ENCODE data around the gene RBM44.
A peak's percentile ranks its signal among the peaks of the same experiment; 100 is the strongest.

Gene RBM44

GRCh38 chr2:237859533-237860272 is 61.1 kb downstream of the RBM44 start, which contains the start of gene RAMP1:
Gene RAMP1 (plus strand): TSS chr2:237859623. CDS start chr2:237859676, 53 bp downstream.
- peaks cover 3% of the 10 kb centered on the region for H3K27me3 ChIP-seq (ENCODE audit: control insufficient read depth, insufficient read depth, low read length)
- H3K4me2 ChIP-seq (ENCODE audit: low read length) = peak within 1 kb of the TSS; percentile 91
- peak within 1 kb of the TSS; percentile 77 for H3K9ac ChIP-seq (ENCODE audit: low read depth, low read length)
- H3K9me3 ChIP-seq (replicated peaks; ENCODE audit: low read length) = no peaks in the 10 kb centered on the region
- H3K36me3 ChIP-seq (ENCODE audit: insufficient read depth, low read length) = no peaks in the 10 kb centered on the region
- peaks cover 38% of the 10 kb centered on the region for H3K4me1 ChIP-seq (ENCODE audit: control insufficient read depth, insufficient read depth, low read length)
- peak within 1 kb of the TSS; percentile 74 for H3K4me3 ChIP-seq (ENCODE audit: low read length)

- Histone ChIP-seq H3K4me3 (ENCODE audit: low read length) (peak overlapping the region; percentile 74), H3K36me3 (ENCODE audit: insufficient read depth, low read length) (no peaks in the 10 kb centered on the region), H3K27me3 (ENCODE audit: control insufficient read depth, insufficient read depth, low read length) (no peaks in the 10 kb centered on the region), H3K9me3 (replicated peaks; ENCODE audit: low read length) (no peaks in the 10 kb centered on the region), H3K4me2 (ENCODE audit: low read length) (peak overlapping the region; percentile 91), H3K9ac (ENCODE audit: low read depth, low read length) (peak overlapping the region; percentile 77), H3K4me1 (ENCODE audit: control insufficient read depth, insufficient read depth, low read length) (peaks cover 45% of the 10 kb centered on the region)
Observed at GRCh38 chr2:237860273-237860935, 61.8 kb downstream of the RBM44 start.

- no peaks in the 10 kb centered on the region for H3K9me3 ChIP-seq (replicated peaks; ENCODE audit: low read length)
- H3K4me1 ChIP-seq (ENCODE audit: control insufficient read depth, insufficient read depth, low read length) = peaks cover 61% of the 10 kb centered on the region
- no peak overlapping the region for H3K4me3 ChIP-seq (ENCODE audit: low read length)
- H3K27me3 ChIP-seq (ENCODE audit: control insufficient read depth, insufficient read depth, low read length) = no peaks in the 10 kb centered on the region
- H3K4me2 ChIP-seq (ENCODE audit: low read length) = no peak overlapping the region
- no peaks in the 10 kb centered on the region for H3K36me3 ChIP-seq (ENCODE audit: insufficient read depth, low read length)
- no peak overlapping the region for H3K9ac ChIP-seq (ENCODE audit: low read depth, low read length)
Observed at GRCh38 chr2:237861875-237862527, 63.4 kb downstream of the RBM44 start.

GRCh38 chr2:237862528-237862895 is 63.9 kb downstream of the RBM44 start:
- Histone ChIP-seq H3K9me3 (replicated peaks; ENCODE audit: low read length) (no peaks in the 10 kb centered on the region), H3K9ac (ENCODE audit: low read depth, low read length) (no peak overlapping the region), H3K27me3 (ENCODE audit: control insufficient read depth, insufficient read depth, low read length) (no peaks in the 10 kb centered on the region), H3K36me3 (ENCODE audit: insufficient read depth, low read length) (no peaks in the 10 kb centered on the region), H3K4me3 (ENCODE audit: low read length) (no peak overlapping the region), H3K4me2 (ENCODE audit: low read length) (no peak overlapping the region), H3K4me1 (ENCODE audit: control insufficient read depth, insufficient read depth, low read length) (peaks cover 64% of the 10 kb centered on the region)

- Histone ChIP-seq H3K27me3 (ENCODE audit: control insufficient read depth, insufficient read depth, low read length) (no peaks in the 10 kb centered on the region), H3K4me2 (ENCODE audit: low read length) (no peak overlapping the region), H3K9me3 (replicated peaks; ENCODE audit: low read length) (no peaks in the 10 kb centered on the region), H3K36me3 (ENCODE audit: insufficient read depth, low read length) (no peaks in the 10 kb centered on the region), H3K4me3 (ENCODE audit: low read length) (no peak overlapping the region), H3K4me1 (ENCODE audit: control insufficient read depth, insufficient read depth, low read length) (peaks cover 70% of the 10 kb centered on the region), H3K9ac (ENCODE audit: low read depth, low read length) (no peak overlapping the region)
Observed at GRCh38 chr2:237863102-237863511, 64.5 kb downstream of the RBM44 start.

GRCh38 chr2:237863689-237864443 is 65.3 kb downstream of the RBM44 start:
- Histone ChIP-seq H3K4me2 (ENCODE audit: low read length) (no peak overlapping the region), H3K9me3 (replicated peaks; ENCODE audit: low read length) (no peaks in the 10 kb centered on the region), H3K27me3 (ENCODE audit: control insufficient read depth, insufficient read depth, low read length) (no peaks in the 10 kb centered on the region), H3K4me1 (ENCODE audit: control insufficient read depth, insufficient read depth, low read length) (peaks cover 73% of the 10 kb centered on the region), H3K9ac (ENCODE audit: low read depth, low read length) (peak overlapping the region; percentile 11), H3K36me3 (ENCODE audit: insufficient read depth, low read length) (no peaks in the 10 kb centered on the region), H3K4me3 (ENCODE audit: low read length) (no peak overlapping the region)

GRCh38 chr2:237864444-237864931 is 65.9 kb downstream of the RBM44 start:
- H3K4me2 ChIP-seq (ENCODE audit: low read length) = no peak overlapping the region
- H3K4me3 ChIP-seq (ENCODE audit: low read length) = peak overlapping the region; percentile 33

GRCh38 chr2:237864940-237865622 is 66.5 kb downstream of the RBM44 start:
- Histone ChIP-seq H3K27me3 (ENCODE audit: control insufficient read depth, insufficient read depth, low read length) (no peaks in the 10 kb centered on the region), H3K36me3 (ENCODE audit: insufficient read depth, low read length) (peaks cover 5% of the 10 kb centered on the region), H3K9me3 (replicated peaks; ENCODE audit: low read length) (no peaks in the 10 kb centered on the region), H3K9ac (ENCODE audit: low read depth, low read length) (peak overlapping the region; percentile 72), H3K4me3 (ENCODE audit: low read length) (peak overlapping the region; percentile 33), H3K4me1 (ENCODE audit: control insufficient read depth, insufficient read depth, low read length) (peaks cover 68% of the 10 kb centered on the region), H3K4me2 (ENCODE audit: low read length) (no peak overlapping the region)

More at GRCh38 chr2:237864444-237864931, 65.9 kb downstream of the RBM44 start:
- Histone ChIP-seq H3K27me3 (ENCODE audit: control insufficient read depth, insufficient read depth, low read length) (no peaks in the 10 kb centered on the region), H3K36me3 (ENCODE audit: insufficient read depth, low read length) (peaks cover 2% of the 10 kb centered on the region), H3K4me1 (ENCODE audit: control insufficient read depth, insufficient read depth, low read length) (peaks cover 71% of the 10 kb centered on the region), H3K9me3 (replicated peaks; ENCODE audit: low read length) (no peaks in the 10 kb centered on the region), H3K9ac (ENCODE audit: low read depth, low read length) (peak overlapping the region; percentile 33)

GRCh38 chr2:237865623-237866041 is 67.1 kb downstream of the RBM44 start:
- Histone ChIP-seq H3K4me1 (ENCODE audit: control insufficient read depth, insufficient read depth, low read length) (peaks cover 63% of the 10 kb centered on the region), H3K4me2 (ENCODE audit: low read length) (peak overlapping the region; percentile 66), H3K9me3 (replicated peaks; ENCODE audit: low read length) (no peaks in the 10 kb centered on the region), H3K4me3 (ENCODE audit: low read length) (peak overlapping the region; percentile 36), H3K27me3 (ENCODE audit: control insufficient read depth, insufficient read depth, low read length) (no peaks in the 10 kb centered on the region), H3K9ac (ENCODE audit: low read depth, low read length) (peak overlapping the region; percentile 72), H3K36me3 (ENCODE audit: insufficient read depth, low read length) (peaks cover 5% of the 10 kb centered on the region)

- Histone ChIP-seq H3K9ac (ENCODE audit: low read depth, low read length) (peak overlapping the region; percentile 72), H3K4me3 (ENCODE audit: low read length) (peak overlapping the region; percentile 36), H3K36me3 (ENCODE audit: insufficient read depth, low read length) (peaks cover 5% of the 10 kb centered on the region), H3K9me3 (replicated peaks; ENCODE audit: low read length) (no peaks in the 10 kb centered on the region), H3K4me2 (ENCODE audit: low read length) (peak overlapping the region; percentile 66), H3K27me3 (ENCODE audit: control insufficient read depth, insufficient read depth, low read length) (no peaks in the 10 kb centered on the region), H3K4me1 (ENCODE audit: control insufficient read depth, insufficient read depth, low read length) (peaks cover 66% of the 10 kb centered on the region)
Observed at GRCh38 chr2:237866101-237866621, 67.6 kb downstream of the RBM44 start.
